K562 (cell line): ENCODE data around the gene COQ8A. TPM values are rescaled to one million over a fixed set of nuclear protein-coding genes. Genes with fewer than 3 reads are reported as not detected.

Experiments
- CREB1 ChIP-seq, 2 experiments: sonication (generic) in 1 of 2; formaldehyde crosslinking in 1 of 2; IDR thresholded peaks; 2 replicates each; pipeline versions ENCODE4 v1.6.1 to v1.8.0; 2012 to 2022; ENCODE audit warnings: inconsistent platforms in 1 of 2, mild to moderate bottlenecking in 1 of 2, missing genetic modification reagents in 1 of 2, moderate library complexity in 1 of 2
- CTBP1 ChIP-seq: fragments of 450-650 bp; IDR thresholded peaks from 2 replicates; pipeline ENCODE4 v1.6.1; 2016; ENCODE audit warnings: borderline replicate concordance
- E2F8 ChIP-seq: fragments of 450-650 bp; IDR thresholded peaks from 2 replicates; pipeline ENCODE4 v1.7.1; 2018; ENCODE audit warnings: mild to moderate bottlenecking, low read depth; ENCODE audit not compliant: partially characterized antibody
- EP400 ChIP-seq: fragments of 450-650 bp; IDR thresholded peaks from 2 replicates; pipeline ENCODE4 v1.6.1; 2017; ENCODE audit warnings: antibody characterized with exemption, mild to moderate bottlenecking, moderate library complexity
- GABPB1 ChIP-seq: sonication (generic); formaldehyde crosslinking; IDR thresholded peaks from 2 replicates; pipeline ENCODE4 v1.8.0; 2022; ENCODE audit warnings: mild to moderate bottlenecking, missing genetic modification reagents
- MCM7 ChIP-seq, 2 experiments: fragments of 450-650 bp; IDR thresholded peaks; 2 replicates each; pipeline ENCODE4 v1.6.1; 2016 to 2018
- MTA3 ChIP-seq: fragments of 450-650 bp; formaldehyde crosslinking; IDR thresholded peaks from 2 replicates; pipeline ENCODE4 v1.6.1; 2017; ENCODE audit warnings: mild to moderate bottlenecking, borderline replicate concordance
- NKRF ChIP-seq: fragments of 450-650 bp; IDR thresholded peaks from 2 replicates; pipeline ENCODE4 v1.6.1; 2016; ENCODE audit warnings: borderline replicate concordance
- RBM25 ChIP-seq: fragments of 200-400 bp; formaldehyde crosslinking; IDR thresholded peaks from 2 replicates; pipeline ENCODE4 v1.6.1; 2018; ENCODE audit warnings: low read length, low read depth, moderate library complexity; ENCODE audit not compliant: severe bottlenecking
- RFX1 ChIP-seq: fragments of 450-650 bp; IDR thresholded peaks from 2 replicates; pipeline ENCODE4 v1.6.1; 2016; ENCODE audit warnings: mild to moderate bottlenecking, moderate library complexity
- SAFB ChIP-seq: fragments of 200-400 bp; formaldehyde crosslinking; IDR thresholded peaks from 2 replicates; pipeline ENCODE4 v1.6.1; 2017; ENCODE audit warnings: low read depth, low read length, borderline replicate concordance
- SETDB1 ChIP-seq: IDR thresholded peaks from one replicate; pipeline ENCODE4 v1.6.1; 2012; ENCODE audit warnings: low read length, control low read depth, inconsistent platforms
- SP2 ChIP-seq: IDR thresholded peaks from 2 replicates; pipeline ENCODE4 v1.6.1; 2011; ENCODE audit warnings: mild to moderate bottlenecking, low read depth, low read length, moderate library complexity; ENCODE audit not compliant: poor library complexity, severe bottlenecking; ENCODE audit errors: extremely low read depth
- SRF ChIP-seq, 2 experiments: fragments of 250-450, 450-650 bp in 1 of 2; sonication (Bioruptor Pico) in 1 of 2; sonication (generic) in 1 of 2; formaldehyde crosslinking; IDR thresholded peaks; 2 replicates each; pipeline versions ENCODE4 v1.5.0 to v1.5.1; 2020 to 2022; ENCODE audit warnings: mild to moderate bottlenecking in 1 of 2, missing genetic modification reagents in 1 of 2
- STAT6 ChIP-seq: sonication (generic); formaldehyde crosslinking; IDR thresholded peaks from 2 replicates; pipeline ENCODE4 v1.8.1; 2023; ENCODE audit warnings: mild to moderate bottlenecking, missing genetic modification reagents
- TAF7 ChIP-seq: fragments of 450-650 bp; IDR thresholded peaks from 2 replicates; pipeline ENCODE4 v1.6.1; 2016; ENCODE audit warnings: missing genetic modification characterization, missing compliant biosample characterization
- THAP7 ChIP-seq: fragments of 250-450 bp; sonication (Bioruptor Pico); IDR thresholded peaks from 2 replicates; pipeline ENCODE4 v1.5.0; 2021
- ZNF212 ChIP-seq: fragments of 450-650 bp; formaldehyde crosslinking; IDR thresholded peaks from 2 replicates; pipeline ENCODE4 v1.4.0; 2020; ENCODE audit warnings: mild to moderate bottlenecking
- ZNF76 ChIP-seq: fragments of 250-450 bp; sonication (Bioruptor Pico); IDR thresholded peaks from 2 replicates; pipeline ENCODE4 v1.4.0; 2020; ENCODE audit warnings: mild to moderate bottlenecking, moderate library complexity, borderline replicate concordance
- polyA plus RNA-seq, 8 experiments: library from polyadenylated mRNA; depleted of rRNA in 4 of 8; stranded (reverse) in 5 of 8; unstranded in 3 of 8; fragments of >200 nt; fragmentation: Nextera tagmentation in 2 of 8; fragmentation: Illumina TruSeq in 1 of 8; extraction: Ambion mirVana in 2 of 8; extraction: Trizol in 1 of 8; gene quantifications; 2 replicates each; pipeline versions ENCODE4 v1.2.1 to v1.2.3, GENCODE V29; 2011 to 2014; ENCODE audit warnings: inconsistent platforms in 1 of 8, missing spikeins in 1 of 8
- total RNA-seq, 7 experiments: library from RNA; depleted of rRNA in 6 of 7; stranded (reverse); fragments of >200 nt in 6 of 7; fragmentation: Illumina TruSeq in 2 of 7; extraction: Trizol in 2 of 7; gene quantifications; 2 replicates each; pipeline versions ENCODE4 v1.2.1 to v1.2.3, GENCODE V29; 2011 to 2021; ENCODE audit warnings: low replicate concordance in 1 of 7

COQ8A gene
- total and polyA plus RNA-seq, 9 of the 15 experiments (the other 6 are each of a cell fraction or from before 2014, with no cell fraction given), result 2.6 to 54.3 (median 32.4) TPM

GRCh38 chr1:226940029-226940805 is at the start of gene COQ8A (continued):
- peak in 1 of 2 experiments; percentile 82; a peak in 2 of 4 replicates for TF ChIP-seq SRF (CRISPR knock-in tag; IDR thresholded peaks at IDR 0.05)
- peak; percentile 100 for TF ChIP-seq RBM25
- TF ChIP-seq ZNF76 (CRISPR knock-in tag), result 0 out of 2 replicates have a peak, but pooled peaks have one; percentile 63
- peak; percentile 70 for TF ChIP-seq CREB1 (IDR thresholded peaks at IDR 0.05)
- TF ChIP-seq CREB1 (CRISPR knock-in tag; IDR thresholded peaks at IDR 0.05), result peak; percentile 88
- no peak for TF ChIP-seq SAFB
- peak; percentile 93 for TF ChIP-seq NKRF
- TF ChIP-seq THAP7 (CRISPR knock-in tag), result no peak
- peak; percentile 93 for TF ChIP-seq SP2
- TF ChIP-seq E2F8, result no peak
- TF ChIP-seq GABPB1, result 0 out of 2 replicates have a peak, but pooled peaks have one; percentile 71
- peak; percentile 91 for TF ChIP-seq CTBP1
- TF ChIP-seq RFX1, result no peak
- 0 out of 2 replicates have a peak, but pooled peaks have one; percentile 76 for TF ChIP-seq ZNF212 (CRISPR knock-in tag)
- peak; percentile 19 for TF ChIP-seq SETDB1
- peak; percentile 82; the same call in 1 of the 2 replicates for TF ChIP-seq EP400
- peak; percentile 70; the same call in 1 of the 2 replicates for TF ChIP-seq MTA3
- peak; percentile 70; the same call in 1 of the 2 replicates for TF ChIP-seq STAT6 (CRISPR knock-in tag)
- no peak for TF ChIP-seq TAF7 (tag)
- no peak for TF ChIP-seq MCM7 (IDR thresholded peaks at IDR 0.05)
